Activated CD4-positive, alpha-beta T cell treated with anti-CD3 and anti-CD28 coated beads, Interleukin-2, amount 10 ng/mL, durations not matched to agents 24 days and 14 days (primary cell): ENCODE measurements around the gene TMEM204. TPM values are rescaled to one million over a fixed set of nuclear protein-coding genes. Genes with fewer than 3 reads are reported as not detected.

ENCODE experiments used
- DNase-seq: peaks from one replicate; pipeline ENCODE4 v3.0.0; 2022
- H3K27ac Mint-ChIP-seq: one replicate; pipeline ENCODE4 v1.8.0; 2022; ENCODE audit warnings: mild to moderate bottlenecking, mixed read lengths
- H3K27me3 Mint-ChIP-seq: one replicate; pipeline ENCODE4 v1.8.0; 2022; ENCODE audit warnings: mixed read lengths
- H3K36me3 Mint-ChIP-seq: one replicate; pipeline ENCODE4 v1.8.0; 2022; ENCODE audit warnings: low read depth, mild to moderate bottlenecking, mixed read lengths
- H3K4me1 Mint-ChIP-seq: one replicate; pipeline ENCODE4 v1.8.0; 2021; ENCODE audit warnings: mixed read lengths
- H3K4me3 Mint-ChIP-seq: one replicate; pipeline ENCODE4 v1.8.0; 2022; ENCODE audit warnings: mild to moderate bottlenecking, moderate library complexity, mixed read lengths
- H3K9me3 Mint-ChIP-seq: one replicate; pipeline ENCODE4 v1.8.0; 2021; ENCODE audit warnings: mixed read lengths
- intact Hi-C: fragments of 100-400 bp; cut with micrococcal nuclease; formaldehyde crosslinking; loops from one replicate; pipeline ENCODE4 v1.15.1; 2023
- total RNA-seq: library from RNA; stranded (reverse); gene quantifications from 2 replicates; pipeline ENCODE4 v1.2.3, GENCODE V29; 2022

TMEM204 gene
- total RNA-seq, 1 donor from 2014 or later = 20.8 TPM

DNA sequence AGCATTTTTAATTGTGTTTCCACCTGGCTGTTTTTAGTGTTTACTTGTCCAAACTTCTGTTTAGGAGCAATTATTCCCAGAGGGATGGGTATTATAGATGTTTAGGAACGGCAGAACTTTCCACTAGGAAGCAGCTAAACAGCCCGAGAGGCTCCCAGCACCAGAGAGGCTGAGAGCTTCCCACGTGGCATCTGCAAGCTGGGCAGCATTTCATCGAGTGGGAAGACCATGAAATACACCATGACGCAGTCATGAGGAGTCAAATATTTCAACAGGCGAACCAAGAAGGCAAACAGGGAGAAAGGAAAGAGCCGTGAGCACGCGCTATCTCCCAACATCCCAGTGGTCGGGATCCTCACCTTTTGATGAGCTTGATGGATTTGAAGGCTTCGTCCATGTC, 24.1 kb downstream of the TMEM204 start:
- Mint-ChIP-seq H3K4me1 (peaks cover 18% of the 10 kb centered on the region), H3K9me3 (no peaks in the 10 kb centered on the region), H3K4me3 (no peak overlapping the region), H3K27me3 (no peaks in the 10 kb centered on the region), H3K36me3 (peaks cover 29% of the 10 kb centered on the region), H3K27ac (peak overlapping the region; percentile 56)
- DNase-seq = no peak
- intact Hi-C loops = no loop called here

DNA sequence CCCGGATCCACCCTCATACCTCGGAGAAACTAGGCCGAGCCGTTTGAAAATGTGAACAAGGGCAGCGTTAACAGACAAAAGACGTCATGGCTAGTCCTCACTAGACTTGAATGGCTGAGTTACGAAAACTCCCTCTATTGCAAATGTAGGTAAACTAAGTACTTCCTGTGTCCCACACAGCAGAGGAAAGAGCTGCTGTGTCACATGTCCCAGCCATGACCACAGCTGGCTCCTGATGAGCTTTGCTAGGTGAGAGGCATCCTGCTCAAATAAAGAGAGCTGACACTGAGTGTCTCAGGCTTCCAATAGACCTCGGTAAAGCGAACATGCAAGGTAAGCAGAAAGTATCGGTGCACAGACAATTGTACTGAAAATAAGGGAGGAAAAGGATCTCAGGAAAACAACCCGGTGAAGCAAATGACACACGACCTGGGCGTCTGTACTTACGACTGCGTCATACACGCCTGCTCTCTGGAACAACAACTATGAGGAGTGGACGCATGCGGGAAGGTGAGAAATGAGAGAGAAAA, 26.0 kb downstream of the TMEM204 start:
- DNase-seq = peak; percentile 82
- Mint-ChIP-seq H3K27ac (peak overlapping the region; percentile 78), H3K4me1 (peaks cover 18% of the 10 kb centered on the region), H3K36me3 (peaks cover 21% of the 10 kb centered on the region), H3K4me3 (peak overlapping the region; percentile 36), H3K9me3 (no peaks in the 10 kb centered on the region), H3K27me3 (no peaks in the 10 kb centered on the region)
- intact Hi-C loops = no loop called here

DNA sequence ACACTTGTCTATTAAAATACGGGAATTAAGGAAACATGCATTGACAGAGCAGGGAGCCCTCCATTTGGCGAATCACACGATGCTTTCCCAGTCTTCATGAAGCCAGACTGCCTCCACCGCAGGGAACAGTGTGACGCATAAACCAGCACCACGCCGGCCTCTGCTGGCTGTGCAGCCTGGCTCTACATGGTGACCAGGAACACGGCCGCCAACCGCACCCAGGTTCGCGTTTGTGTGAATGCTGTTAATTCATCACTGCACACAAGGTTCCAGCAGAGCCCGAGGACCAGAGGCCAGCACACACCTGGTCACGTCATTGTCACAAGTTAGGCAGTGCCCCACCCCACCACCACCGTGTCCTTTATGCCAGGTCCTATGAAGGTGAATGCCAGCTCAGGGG, 26.7 kb downstream of the TMEM204 start:
- Mint-ChIP-seq H3K27ac (no peak overlapping the region), H3K4me3 (no peak overlapping the region), H3K36me3 (peaks cover 16% of the 10 kb centered on the region)

DNA sequence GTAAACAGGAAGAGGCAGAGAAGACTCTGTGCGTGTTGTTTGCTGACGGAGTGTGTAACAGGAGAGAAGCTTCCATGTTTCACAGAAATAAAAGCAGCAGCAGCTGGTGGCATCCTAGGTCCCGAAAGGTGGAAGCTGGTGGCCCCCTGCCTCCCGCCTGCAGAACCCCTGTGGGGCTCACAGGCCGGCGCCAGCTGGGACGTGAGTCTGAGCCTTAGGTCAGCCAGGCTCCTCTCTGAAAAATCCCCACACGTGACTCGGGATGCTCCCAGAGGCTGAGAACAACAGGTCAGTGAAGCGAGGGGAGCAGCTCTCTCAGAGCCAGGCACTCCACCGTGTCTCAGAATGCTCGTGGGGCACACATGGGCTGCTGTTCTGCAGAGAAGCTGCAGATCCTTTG, 27.4 kb downstream of the TMEM204 start:
- Mint-ChIP-seq H3K27ac (no peak overlapping the region), H3K4me1 (peaks cover 18% of the 10 kb centered on the region), H3K36me3 (peaks cover 11% of the 10 kb centered on the region), H3K27me3 (no peaks in the 10 kb centered on the region), H3K9me3 (no peaks in the 10 kb centered on the region), H3K4me3 (no peak overlapping the region)
- intact Hi-C loops = no loop called here
- DNase-seq = no peak

More for the DNA sequence above, 26.7 kb downstream of the TMEM204 start:
- Mint-ChIP-seq H3K27me3 (no peaks in the 10 kb centered on the region), H3K4me1 (peaks cover 18% of the 10 kb centered on the region), H3K9me3 (no peaks in the 10 kb centered on the region)
- intact Hi-C loops = no loop called here
- DNase-seq = no peak

DNA sequence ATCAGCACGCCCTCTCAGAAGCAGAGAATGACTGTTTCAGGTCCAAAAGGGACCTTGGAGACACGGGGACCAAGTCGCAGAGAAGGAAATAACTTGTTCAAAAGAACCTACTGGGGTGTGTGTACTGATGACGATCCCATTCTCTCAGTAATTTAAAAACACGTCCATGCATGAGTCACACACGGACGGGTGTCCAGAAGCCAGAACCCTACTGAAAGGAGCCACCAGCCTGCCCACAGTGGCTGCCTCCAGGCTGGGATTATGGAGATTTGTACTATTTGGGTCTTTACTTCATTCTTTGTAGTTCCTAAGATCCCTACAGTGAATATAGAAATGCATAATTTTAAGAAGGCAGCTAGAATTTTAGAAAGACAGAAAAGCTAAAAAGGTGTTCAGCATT, 27.8 kb downstream of the TMEM204 start:
- intact Hi-C loops = no loop called here
- H3K27me3 Mint-ChIP-seq = no peaks in the 10 kb centered on the region
- no peak for DNase-seq
- H3K9me3 Mint-ChIP-seq = no peaks in the 10 kb centered on the region
- H3K27ac Mint-ChIP-seq = peak overlapping the region; percentile 38
- H3K4me1 Mint-ChIP-seq = peaks cover 18% of the 10 kb centered on the region
- H3K36me3 Mint-ChIP-seq = peaks cover 11% of the 10 kb centered on the region
- no peak overlapping the region for H3K4me3 Mint-ChIP-seq

DNA sequence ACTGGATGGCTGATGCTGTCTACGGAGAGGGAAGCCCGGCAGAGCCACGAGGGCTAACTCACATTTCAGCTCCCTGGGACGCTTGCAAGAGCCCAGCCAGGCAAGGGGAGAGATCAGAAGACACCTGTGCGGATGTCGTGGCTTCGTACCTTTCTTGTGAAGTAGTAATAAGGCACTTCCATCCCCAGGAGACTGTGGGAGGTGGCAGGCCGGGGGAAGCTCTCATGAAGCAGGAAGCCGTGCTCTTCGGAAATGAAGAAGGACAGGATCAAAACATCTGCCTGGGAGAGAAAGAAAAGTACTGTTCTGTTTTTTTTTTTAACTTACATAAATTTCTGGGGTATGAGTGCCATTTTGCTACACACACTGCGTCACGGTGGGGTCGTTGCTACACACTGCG, 28.4 kb downstream of the TMEM204 start:
- Mint-ChIP-seq H3K4me1 (peaks cover 18% of the 10 kb centered on the region), H3K27ac (no peak overlapping the region)
- intact Hi-C loops = no loop called here

DNA sequence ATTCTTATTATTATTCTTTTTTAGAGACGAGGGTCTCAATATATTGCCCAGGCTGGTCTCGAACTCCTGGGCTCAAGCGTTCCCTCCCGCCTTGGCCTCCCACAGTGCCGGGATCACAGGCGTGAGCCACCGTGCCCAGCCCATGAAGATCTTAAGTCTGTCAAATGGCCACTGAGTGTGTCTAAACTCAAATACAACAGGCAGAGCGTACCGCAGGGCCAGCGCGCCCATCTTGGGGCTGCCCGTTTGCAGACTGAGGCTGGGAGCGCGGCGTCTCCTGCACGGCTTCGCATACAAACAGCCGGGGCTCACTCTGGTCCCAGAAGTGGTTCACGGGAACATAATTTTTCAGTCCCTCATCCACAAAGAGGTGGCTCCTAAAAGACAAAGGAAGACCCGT, 30.3 kb downstream of the TMEM204 start:
- Mint-ChIP-seq H3K4me1 (peaks cover 15% of the 10 kb centered on the region), H3K36me3 (peaks cover 4% of the 10 kb centered on the region), H3K27me3 (no peaks in the 10 kb centered on the region), H3K9me3 (no peaks in the 10 kb centered on the region), H3K4me3 (no peak overlapping the region), H3K27ac (no peak overlapping the region)
- DNase-seq = no peak
- intact Hi-C loops = no loop called here

More for the DNA sequence above, 28.4 kb downstream of the TMEM204 start:
- Mint-ChIP-seq H3K4me3 (no peak overlapping the region), H3K27me3 (no peaks in the 10 kb centered on the region), H3K9me3 (no peaks in the 10 kb centered on the region), H3K36me3 (peaks cover 9% of the 10 kb centered on the region)
- DNase-seq = no peak

DNA sequence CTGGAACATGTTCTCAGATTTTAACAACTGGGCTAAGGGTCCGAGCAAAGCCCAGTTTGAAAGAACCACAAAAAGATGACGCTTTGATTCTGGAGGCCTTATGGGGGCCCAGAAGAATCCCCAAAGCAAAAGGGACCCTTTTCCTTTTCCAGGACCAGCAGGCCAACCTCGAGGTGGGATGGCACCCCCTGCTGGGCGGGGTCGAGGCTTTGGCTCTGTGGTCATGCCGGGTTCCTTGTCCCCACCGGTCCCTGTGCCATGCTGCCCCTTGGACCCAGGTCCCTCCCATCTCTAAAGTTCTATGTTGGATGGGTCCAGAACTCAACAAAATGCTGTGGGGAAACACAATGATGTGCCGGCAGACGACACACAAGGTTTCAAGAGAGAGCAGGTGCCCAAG, 30.9 kb downstream of the TMEM204 start:
- peak; percentile 67 for DNase-seq
- Mint-ChIP-seq H3K4me1 (peaks cover 11% of the 10 kb centered on the region), H3K4me3 (no peak overlapping the region), H3K27ac (no peak overlapping the region), H3K27me3 (no peaks in the 10 kb centered on the region), H3K36me3 (peaks cover 4% of the 10 kb centered on the region), H3K9me3 (no peaks in the 10 kb centered on the region)
- intact Hi-C loops = no loop called here

DNA sequence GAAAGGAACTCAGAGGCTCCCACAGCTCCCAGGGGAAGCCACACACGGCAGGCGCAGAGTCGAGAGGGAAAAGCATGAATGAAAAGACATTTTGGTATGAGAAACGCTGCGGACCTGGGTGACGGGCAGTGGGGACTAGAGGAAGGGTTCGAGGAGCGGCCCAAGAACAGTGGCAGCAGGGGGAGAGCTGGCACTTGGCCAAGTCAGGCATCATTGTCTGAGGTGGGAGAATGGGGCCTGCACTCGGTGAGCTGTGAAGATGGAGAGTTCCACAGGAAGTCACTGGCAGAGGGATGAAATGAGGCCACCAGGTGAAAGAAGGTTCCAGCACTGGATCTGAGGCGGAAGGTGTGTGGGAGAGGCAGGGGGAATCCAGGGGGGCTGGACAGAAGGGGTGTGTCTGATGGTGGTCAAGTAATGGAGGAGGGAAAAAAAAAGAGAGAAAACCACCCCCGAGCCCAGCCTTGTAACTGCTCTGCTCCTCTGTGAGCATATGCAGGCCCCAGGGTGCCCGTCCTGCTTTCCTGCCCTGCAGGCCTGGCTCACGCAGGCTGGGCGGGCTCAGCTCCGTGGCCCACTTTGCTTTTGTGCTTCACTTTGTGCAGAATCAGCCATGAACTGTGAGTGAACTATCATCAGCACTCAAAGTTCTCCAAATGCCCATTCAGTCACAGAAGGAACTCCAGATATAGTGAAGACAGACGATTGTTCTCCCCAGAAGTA, 31.8 kb downstream of the TMEM204 start:
- H3K27ac Mint-ChIP-seq = no peak overlapping the region
- no peaks in the 10 kb centered on the region for H3K27me3 Mint-ChIP-seq
- no peak for DNase-seq
- peaks cover 7% of the 10 kb centered on the region for H3K4me1 Mint-ChIP-seq
- H3K4me3 Mint-ChIP-seq = no peak overlapping the region
- intact Hi-C loops = no loop called here
- no peaks in the 10 kb centered on the region for H3K9me3 Mint-ChIP-seq
- H3K36me3 Mint-ChIP-seq = no peaks in the 10 kb centered on the region

DNA sequence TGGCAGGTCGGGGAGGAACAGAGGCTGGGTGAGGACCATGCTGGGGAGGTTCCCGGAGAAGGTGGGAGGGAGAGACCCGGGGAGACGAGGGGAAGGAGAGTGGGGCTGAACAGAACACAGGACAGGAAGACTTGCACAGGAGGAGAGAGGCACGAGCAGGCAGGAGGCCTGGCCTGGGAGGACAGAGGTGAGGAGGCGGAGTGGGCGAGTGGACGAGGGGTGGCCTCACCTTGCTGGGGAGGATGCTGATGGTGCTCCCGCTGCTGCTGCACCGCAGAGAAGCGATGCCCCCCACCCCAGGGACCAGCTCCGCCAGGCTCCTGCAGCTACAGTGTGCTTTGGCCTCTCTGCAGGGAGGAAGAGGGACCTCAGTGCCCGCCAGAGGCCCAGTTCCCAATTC, 34.5 kb downstream of the TMEM204 start:
- H3K9me3 Mint-ChIP-seq = no peaks in the 10 kb centered on the region
- no peaks in the 10 kb centered on the region for H3K27me3 Mint-ChIP-seq

DNA sequence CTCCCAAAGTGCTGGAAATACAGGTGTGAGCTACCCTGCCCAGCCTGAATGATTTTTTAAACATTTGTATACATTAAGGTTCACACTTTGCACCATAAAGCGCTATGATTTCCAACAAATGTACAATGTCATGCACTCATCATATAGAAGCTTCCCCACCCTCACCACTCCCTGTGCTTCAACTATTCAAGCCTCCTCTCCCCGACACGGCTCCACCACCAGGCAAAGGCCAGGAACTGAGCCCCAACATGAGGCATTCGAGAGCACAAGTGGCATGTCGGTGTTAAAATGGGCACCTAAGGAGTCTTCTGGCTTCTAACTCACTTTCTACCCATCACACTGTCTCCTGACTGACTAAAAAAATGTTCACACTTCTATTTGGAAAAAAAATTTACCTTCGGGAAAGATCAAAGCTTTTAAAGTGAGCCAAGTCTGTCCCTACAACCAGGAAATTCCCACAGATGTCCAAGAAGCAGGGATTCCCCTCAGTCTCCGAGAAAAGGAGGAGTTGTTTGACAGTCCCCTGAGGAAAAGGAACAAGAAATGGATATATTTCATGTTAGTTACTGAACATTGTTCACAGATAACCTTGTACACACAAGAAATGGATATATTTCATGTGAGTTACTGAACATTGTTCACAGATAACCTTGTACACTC, 37.7 kb downstream of the TMEM204 start:
- Mint-ChIP-seq H3K36me3 (no peaks in the 10 kb centered on the region), H3K9me3 (no peaks in the 10 kb centered on the region), H3K27me3 (no peaks in the 10 kb centered on the region), H3K27ac (no peak overlapping the region), H3K4me3 (no peak overlapping the region), H3K4me1 (peaks cover 4% of the 10 kb centered on the region)
- no peak for DNase-seq
- intact Hi-C loops = no loop called here

More for the DNA sequence above, 34.5 kb downstream of the TMEM204 start:
- DNase-seq = no peak
- intact Hi-C loops = no loop called here
- Mint-ChIP-seq H3K4me3 (no peak overlapping the region), H3K4me1 (peaks cover 2% of the 10 kb centered on the region), H3K36me3 (no peaks in the 10 kb centered on the region), H3K27ac (no peak overlapping the region)

DNA sequence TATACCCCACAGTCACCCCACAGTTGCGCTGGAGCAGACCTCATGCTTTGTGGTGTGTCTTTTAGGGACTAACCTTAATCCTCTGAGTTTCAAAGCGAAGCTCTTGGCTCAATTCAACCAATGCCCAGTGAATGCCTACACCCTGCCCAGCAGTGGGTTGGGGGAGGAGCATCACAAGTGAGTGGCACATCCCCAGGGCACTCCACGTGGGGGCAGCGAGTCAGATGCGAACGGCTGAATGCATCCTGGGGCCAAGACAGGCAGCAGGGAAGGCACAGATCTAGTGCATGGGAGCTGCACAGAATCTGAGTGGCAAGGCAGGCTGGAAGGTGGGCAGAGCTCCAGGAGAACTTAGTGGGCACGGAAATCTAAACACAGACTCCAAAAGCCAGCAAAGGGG, 39.2 kb downstream of the TMEM204 start:
- no peak for DNase-seq
- Mint-ChIP-seq H3K4me3 (no peak overlapping the region), H3K9me3 (no peaks in the 10 kb centered on the region), H3K4me1 (peaks cover 4% of the 10 kb centered on the region), H3K36me3 (no peaks in the 10 kb centered on the region), H3K27me3 (no peaks in the 10 kb centered on the region), H3K27ac (no peak overlapping the region)
- intact Hi-C loops = no loop called here

DNA sequence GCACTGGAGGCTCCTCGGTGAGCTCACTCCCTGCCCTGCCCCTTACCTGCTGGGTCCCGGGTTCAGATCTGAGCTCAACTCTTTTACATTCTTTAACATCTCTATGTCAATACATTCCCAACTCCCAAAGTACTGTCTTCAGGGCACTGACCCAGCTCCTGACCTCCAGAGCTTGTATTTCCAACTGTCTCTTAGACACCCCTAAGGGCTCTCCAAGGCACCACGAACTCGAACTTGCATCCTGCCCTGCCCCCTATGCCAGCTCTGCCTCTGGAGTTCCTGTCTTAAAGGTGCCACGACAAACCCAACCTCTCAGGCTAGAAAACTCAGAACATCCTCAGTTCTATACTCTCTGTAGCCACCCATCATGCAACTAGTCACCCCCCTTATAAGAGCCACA, 39.8 kb downstream of the TMEM204 start:
- H3K9me3 Mint-ChIP-seq = no peaks in the 10 kb centered on the region
- H3K27me3 Mint-ChIP-seq = no peaks in the 10 kb centered on the region
- H3K4me3 Mint-ChIP-seq = no peak overlapping the region
- no peak overlapping the region for H3K27ac Mint-ChIP-seq
- H3K4me1 Mint-ChIP-seq = peaks cover 4% of the 10 kb centered on the region
- DNase-seq = no peak
- no peaks in the 10 kb centered on the region for H3K36me3 Mint-ChIP-seq
- intact Hi-C loops = no loop called here

DNA sequence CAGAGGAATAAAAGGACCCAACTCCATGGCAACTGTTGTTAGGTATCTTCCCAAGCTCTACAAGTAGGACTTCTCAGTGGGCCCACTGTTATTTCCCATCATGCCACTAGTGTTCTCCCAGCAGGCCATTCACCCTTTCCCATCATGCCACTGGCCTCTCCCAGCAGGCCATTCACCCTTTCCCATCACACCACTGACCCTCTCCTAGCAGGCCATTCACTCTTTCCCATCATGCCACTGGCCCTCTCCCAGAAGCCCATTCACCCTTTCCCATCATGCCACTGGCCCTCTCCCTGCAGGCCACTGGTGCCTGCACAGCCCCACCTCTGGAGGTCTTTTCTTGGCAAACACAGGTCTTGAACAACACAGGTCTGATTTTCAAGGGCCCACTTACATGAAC, 42.1 kb downstream of the TMEM204 start:
- no peak overlapping the region for H3K27ac Mint-ChIP-seq
- intact Hi-C loops = no loop called here
- peaks cover 2% of the 10 kb centered on the region for H3K36me3 Mint-ChIP-seq
- H3K4me3 Mint-ChIP-seq = no peak overlapping the region
- H3K4me1 Mint-ChIP-seq = peaks cover 2% of the 10 kb centered on the region
- no peaks in the 10 kb centered on the region for H3K9me3 Mint-ChIP-seq
- no peaks in the 10 kb centered on the region for H3K27me3 Mint-ChIP-seq
- DNase-seq = no peak
